ENCODE measurements around the gene MRPL20. TPM values are rescaled to one million over a fixed set of nuclear protein-coding genes. Genes with fewer than 3 reads are reported as not detected.
A peak's percentile ranks its signal among the peaks of the same experiment; 100 is the strongest.

Gene MRPL20
- total and polyA plus RNA-seq, 10 donors: 67.4 to 168 (median 101) TPM

DNA sequence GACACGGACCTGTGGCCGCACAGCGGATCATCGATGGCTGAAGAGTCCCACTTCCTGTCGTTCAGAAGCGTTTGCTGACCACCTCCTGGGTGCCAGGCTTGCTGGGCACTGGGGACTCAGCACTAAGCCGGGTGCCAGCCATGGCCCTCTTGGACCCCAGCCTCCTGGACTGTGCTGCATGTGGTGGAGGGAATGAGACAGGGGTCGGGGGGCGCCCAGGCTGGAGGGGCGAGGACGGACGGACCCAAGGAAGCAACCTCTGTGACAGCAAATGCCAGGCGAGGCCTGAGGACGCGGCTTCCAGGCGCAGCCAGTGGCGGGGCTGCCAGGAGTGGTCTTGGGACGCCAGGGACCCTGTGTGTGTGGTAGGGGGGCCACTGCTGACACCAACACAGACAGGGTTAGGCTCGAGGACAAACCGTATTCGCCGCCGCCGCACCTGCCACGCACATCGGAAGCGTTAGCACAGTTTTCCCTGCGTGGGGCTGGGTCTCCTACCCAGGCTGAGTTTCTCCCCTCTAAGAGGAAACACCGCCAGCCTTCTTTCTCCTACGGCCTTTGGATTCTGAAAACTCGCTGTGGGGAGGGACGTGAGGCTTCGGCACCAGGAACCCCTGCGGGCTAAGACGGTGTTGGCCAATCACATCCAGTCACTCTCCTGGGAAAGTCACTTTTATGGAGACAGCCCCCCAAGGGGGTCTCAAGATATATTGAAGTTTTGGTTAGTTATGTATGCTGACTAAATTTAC, 45.7 kb downstream of the MRPL20 start:
- Histone ChIP-seq H3K36me3 (no peaks in the 10 kb centered on the region), H3K4me1 (peaks cover 0 to 51% (median 15%) of the 10 kb centered on the region in 6 donors), H3K27me3 (replicated peaks in 1 of 7) (peaks cover 0 to 58% (median 33%) of the 10 kb centered on the region in 7 donors), H3K9me3 (no peaks in the 10 kb centered on the region), H3K27ac (peak overlapping the region in 5 of 8 donors; percentile 20 to 62 (median 46)), H3K4me3 (no peak overlapping the region)
- TF ChIP-seq POLR2A (IDR thresholded peaks at IDR 0.05): no peak
- TF ChIP-seq, protein P1, sequence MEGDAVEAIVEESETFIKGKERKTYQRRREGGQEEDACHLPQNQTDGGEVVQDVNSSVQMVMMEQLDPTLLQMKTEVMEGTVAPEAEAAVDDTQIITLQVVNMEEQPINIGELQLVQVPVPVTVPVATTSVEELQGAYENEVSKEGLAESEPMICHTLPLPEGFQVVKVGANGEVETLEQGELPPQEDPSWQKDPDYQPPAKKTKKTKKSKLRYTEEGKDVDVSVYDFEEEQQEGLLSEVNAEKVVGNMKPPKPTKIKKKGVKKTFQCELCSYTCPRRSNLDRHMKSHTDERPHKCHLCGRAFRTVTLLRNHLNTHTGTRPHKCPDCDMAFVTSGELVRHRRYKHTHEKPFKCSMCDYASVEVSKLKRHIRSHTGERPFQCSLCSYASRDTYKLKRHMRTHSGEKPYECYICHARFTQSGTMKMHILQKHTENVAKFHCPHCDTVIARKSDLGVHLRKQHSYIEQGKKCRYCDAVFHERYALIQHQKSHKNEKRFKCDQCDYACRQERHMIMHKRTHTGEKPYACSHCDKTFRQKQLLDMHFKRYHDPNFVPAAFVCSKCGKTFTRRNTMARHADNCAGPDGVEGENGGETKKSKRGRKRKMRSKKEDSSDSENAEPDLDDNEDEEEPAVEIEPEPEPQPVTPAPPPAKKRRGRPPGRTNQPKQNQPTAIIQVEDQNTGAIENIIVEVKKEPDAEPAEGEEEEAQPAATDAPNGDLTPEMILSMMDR (IDR thresholded peaks at IDR 0.05 in 8 of 11, conservative IDR thresholded peaks at IDR 0.05 in 3 of 11): no peak
- TF ChIP-seq POLR2AphosphoS5 (IDR thresholded peaks at IDR 0.05): no peak
- WGBS, 5 donors: 65 to 75% (median 71%) methylated on average over 33 to 35 of the region's 35 CpGs
- peak; percentile 69 for DNase-seq
- intact Hi-C loops (cut with DNase I; ENCODE audit: low total_unique reads): no loop called here

DNA sequence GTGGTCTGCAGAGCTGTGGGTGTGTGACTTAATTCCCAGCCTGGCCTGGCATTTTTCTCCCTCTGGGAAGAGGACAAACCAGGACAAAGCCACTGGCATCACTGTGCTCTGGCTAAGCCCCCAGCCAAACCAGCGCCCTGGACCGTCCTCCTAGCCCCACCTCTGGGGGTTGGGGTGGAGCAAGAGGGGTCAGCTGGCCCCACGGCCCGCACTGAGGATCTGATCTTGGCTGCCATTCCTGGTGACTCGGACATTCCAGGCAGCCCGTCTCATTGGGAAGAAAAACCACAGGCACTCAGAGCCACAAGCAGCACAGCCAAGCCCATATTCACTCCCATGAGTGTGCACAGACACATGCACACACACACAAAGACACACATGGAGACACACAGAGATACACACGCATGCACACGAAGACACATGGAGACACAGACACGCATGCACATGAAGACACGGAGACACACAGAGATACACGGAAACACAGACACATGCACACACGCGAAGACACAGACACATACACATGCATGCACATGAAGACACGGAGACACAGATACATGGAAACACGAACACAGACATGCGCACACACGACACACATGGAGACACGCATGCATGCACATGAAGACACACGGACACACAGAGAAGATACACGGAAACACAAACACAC, 46.5 kb downstream of the MRPL20 start:
- WGBS, 5 donors: 77 to 81% (median 78%) methylated on average over 18 to 20 of the region's 20 CpGs
- Histone ChIP-seq H3K36me3 (no peaks in the 10 kb centered on the region), H3K4me1 (peaks cover 0 to 59% (median 15%) of the 10 kb centered on the region in 6 donors), H3K9me3 (no peaks in the 10 kb centered on the region), H3K27ac (peak overlapping the region in 6 of 8 donors; percentile 20 to 83 (median 76)), H3K27me3 (replicated peaks in 1 of 7) (peaks cover 0 to 65% (median 35%) of the 10 kb centered on the region in 7 donors), H3K4me3 (no peak overlapping the region)
- TF ChIP-seq POLR2A (IDR thresholded peaks at IDR 0.05) (no peak), POLR2AphosphoS5 (IDR thresholded peaks at IDR 0.05) (peak in 2 of 3 donors; percentile 44 to 65)
- intact Hi-C loops (cut with DNase I; ENCODE audit: low total_unique reads): no loop called here
- DNase-seq: peak; percentile 69

DNA sequence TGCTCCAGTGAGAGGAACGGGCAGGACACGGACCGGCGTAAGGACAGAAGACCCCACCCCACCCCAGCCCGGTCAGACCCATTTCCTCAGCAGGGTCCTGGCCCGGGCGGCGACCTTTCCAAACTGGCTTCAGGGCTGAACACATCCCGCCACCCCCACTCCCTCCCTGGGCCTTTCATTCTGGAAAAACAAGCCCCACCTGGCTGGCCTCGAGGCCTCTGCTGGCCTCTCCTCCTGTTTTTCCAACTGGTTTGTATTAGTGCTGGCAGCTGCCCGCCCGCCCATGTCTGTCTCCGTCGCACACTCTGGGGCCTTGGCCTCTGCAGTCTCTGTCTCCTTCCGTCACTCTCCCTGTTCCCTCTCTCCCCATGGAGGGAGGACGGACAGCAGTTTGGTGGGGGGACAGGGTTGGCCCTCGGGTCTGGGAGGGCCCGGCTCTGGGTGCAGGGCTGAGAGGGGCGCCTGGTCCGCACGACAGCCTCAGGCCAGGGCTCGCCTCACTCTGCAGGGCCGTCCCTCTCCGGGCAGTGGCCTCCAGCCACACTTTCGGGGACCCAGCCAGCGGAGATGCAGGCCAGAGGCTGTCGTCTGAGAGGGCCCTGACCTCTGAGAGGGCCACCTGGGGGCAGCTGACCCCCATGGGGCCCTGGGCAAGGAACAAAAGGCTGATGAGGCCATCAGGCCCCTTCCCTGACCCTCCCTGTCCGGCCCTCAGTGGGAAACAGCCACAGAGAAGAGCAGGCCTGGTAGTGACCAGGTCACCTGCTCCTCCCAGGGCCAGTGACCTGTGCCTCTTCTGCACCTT, 47.2 kb downstream of the MRPL20 start:
- TF ChIP-seq POLR2AphosphoS5 (IDR thresholded peaks at IDR 0.05) (no peak), POLR2A (IDR thresholded peaks at IDR 0.05) (no peak)
- TF ChIP-seq, protein P1 (IDR thresholded peaks at IDR 0.05 in 8 of 11, conservative IDR thresholded peaks at IDR 0.05 in 3 of 11): no peak
- H3K27me3 ChIP-seq (replicated peaks in 1 of 7): peaks cover 0 to 73% (median 43%) of the 10 kb centered on the region in 7 donors

DNA sequence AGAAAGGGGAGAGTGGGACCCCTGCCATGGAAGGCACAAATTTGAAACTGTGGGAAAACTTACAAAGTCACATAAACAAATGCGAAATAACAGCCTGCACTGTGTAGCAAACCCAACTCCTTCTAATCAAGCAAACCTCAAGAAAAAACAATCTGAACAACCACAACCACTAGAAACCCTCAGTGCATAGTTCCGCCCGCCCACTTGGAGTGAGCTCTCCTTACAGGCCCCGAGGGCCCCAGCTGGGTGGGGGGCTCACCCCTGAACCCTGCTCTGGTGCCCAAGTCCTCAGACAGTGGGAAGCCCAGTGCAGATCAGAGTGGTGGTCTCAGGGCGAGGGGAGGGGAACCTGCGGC, 47.8 kb downstream of the MRPL20 start:
- Histone ChIP-seq H3K4me1 (peaks cover 0 to 72% (median 28%) of the 10 kb centered on the region in 6 donors), H3K27ac (peak overlapping the region in 5 of 8 donors; percentile 7 to 83 (median 80)), H3K9me3 (no peaks in the 10 kb centered on the region), H3K27me3 (replicated peaks in 1 of 7) (peaks cover 0 to 79% (median 48%) of the 10 kb centered on the region in 7 donors), H3K4me3 (no peak overlapping the region), H3K36me3 (peaks cover 0 to 9% (median 0%) of the 10 kb centered on the region in 6 donors)
- intact Hi-C loops (cut with DNase I; ENCODE audit: low total_unique reads): no loop called here
- DNase-seq: peak; percentile 62
- TF ChIP-seq POLR2AphosphoS5 (IDR thresholded peaks at IDR 0.05): no peak
- TF ChIP-seq, protein P1 (IDR thresholded peaks at IDR 0.05 in 8 of 11, conservative IDR thresholded peaks at IDR 0.05 in 3 of 11): no peak
- TF ChIP-seq POLR2A (IDR thresholded peaks at IDR 0.05): no peak
- WGBS, 5 donors: 53 to 72% (median 64%) methylated on average over 6 of the region's 6 CpGs

More for the DNA sequence above, 47.2 kb downstream of the MRPL20 start:
- WGBS, 5 donors: 65 to 74% (median 68%) methylated on average over 25 to 28 of the region's 28 CpGs
- DNase-seq: peak; percentile 68
- intact Hi-C loops (cut with DNase I; ENCODE audit: low total_unique reads): no loop called here
- Histone ChIP-seq H3K27ac (peak overlapping the region in 6 of 8 donors; percentile 7 to 83 (median 76)), H3K9me3 (no peaks in the 10 kb centered on the region), H3K36me3 (peaks cover 0 to 4% (median 0%) of the 10 kb centered on the region in 6 donors), H3K4me3 (no peak overlapping the region), H3K4me1 (peaks cover 0 to 66% (median 23%) of the 10 kb centered on the region in 6 donors)

All from spleen (tissue), 11 donors.